ENCODE results near the gene IRF6. TPM values are rescaled to one million over a fixed set of nuclear protein-coding genes. Genes with fewer than 3 reads are reported as not detected.

The IRF6 gene
- total RNA-seq, 1 experiment from 2014 or later, result 61.6 TPM

- BruUV-seq (replicated peaks), result no TSS peak
- H3K36me3 ChIP-seq (ENCODE audit: low read depth, low read length), result no peaks in the 10 kb centered on the region
- peaks cover 24% of the 10 kb centered on the region for H4K20me1 ChIP-seq (ENCODE audit: low read length)
- H3K27me3 ChIP-seq (ENCODE audit: low read length), result no peaks in the 10 kb centered on the region
- H3K4me1 ChIP-seq (ENCODE audit: insufficient read depth, low read length), result peaks cover 58% of the 10 kb centered on the region
- H3K4me2 ChIP-seq (ENCODE audit: low read length), result peak overlapping the region; percentile 91
- H2AFZ ChIP-seq (ENCODE audit: low read length), result no peak overlapping the region
- ChIA-PET CTCF (interaction anchor here (0.6 to 1.3 kb wide), 3 partner anchors 15 to 42 kb away, joined by 3 to 10 read pairs (median 6); no protein-coding TSS in a partner anchor), POLR2A (ENCODE audit: unreplicated experiment) (interaction anchor here (0.6 to 0.8 kb wide), 3 partner anchors 12 to 155 kb away, joined by 5 to 13 read pairs (median 5); no protein-coding TSS in a partner anchor)
- peak overlapping the region; percentile 26; the same call in 1 of the 2 replicates for H3K9ac ChIP-seq (ENCODE audit: low read length)
- H3K4me3 ChIP-seq (ENCODE audit: low read length), result no peak overlapping the region
- TF ChIP-seq EZH2phosphoT487 (IDR thresholded peaks at IDR 0.05; ENCODE audit: borderline replicate concordance, low read length) (no peak), CTCF (conservative IDR thresholded peaks at IDR 0.05; ENCODE audit: low read depth, low read length) (no peak), EZH2 (IDR thresholded peaks at IDR 0.05; ENCODE audit: low read length, unreplicated experiment) (no peak)
- peak; percentile 99 for DNase-seq
- H3K79me2 ChIP-seq (ENCODE audit: low read length), result peaks cover 34% of the 10 kb centered on the region
- H3K9me2 ChIP-seq (replicated peaks; ENCODE audit: low read length), result no peaks in the 10 kb centered on the region
- peak overlapping the region; percentile 90 for H3K27ac ChIP-seq (ENCODE audit: low read length)
- no peaks in the 10 kb centered on the region for H3F3A ChIP-seq (ENCODE audit: low read length, unreplicated experiment)
- intact Hi-C loops (cut with micrococcal nuclease), result no loop called here
- no peaks in the 10 kb centered on the region for H3K9me3 ChIP-seq (ENCODE audit: low read length)
- ATAC-seq, result peak; percentile 68
These were observed 2.2 kb upstream of the IRF6 start for GRCh38 chr1:209808059-209808581.

GRCh38 chr1:209807509-209807908 is 1.6 kb upstream of the IRF6 start:
- H4K20me1 ChIP-seq (ENCODE audit: low read length), result peaks cover 30% of the 10 kb centered on the region
- no peaks in the 10 kb centered on the region for H3K9me2 ChIP-seq (replicated peaks; ENCODE audit: low read length)
- ATAC-seq (no peak), DNase-seq (no peak)
- H3K27ac ChIP-seq (ENCODE audit: low read length), result peak overlapping the region; percentile 84
- no peaks in the 10 kb centered on the region; the same call in 1 of the 2 replicates for H3K36me3 ChIP-seq (ENCODE audit: low read depth, low read length)
- H3K9me3 ChIP-seq (ENCODE audit: low read length), result no peaks in the 10 kb centered on the region
- POLR2A ChIA-PET (ENCODE audit: unreplicated experiment), result interaction anchor here (0.5 to 0.6 kb wide), 2 partner anchors 132 to 156 kb away, joined by 6 to 13 read pairs; no protein-coding TSS in a partner anchor
- BruUV-seq (replicated peaks), result no TSS peak
- H3K4me2 ChIP-seq (ENCODE audit: low read length), result peak overlapping the region; percentile 91
- no peaks in the 10 kb centered on the region for H3K27me3 ChIP-seq (ENCODE audit: low read length)
- no peaks in the 10 kb centered on the region for H3F3A ChIP-seq (ENCODE audit: low read length, unreplicated experiment)
- H3K9ac ChIP-seq (ENCODE audit: low read length), result peak overlapping the region; percentile 26; the same call in 1 of the 2 replicates
- peaks cover 40% of the 10 kb centered on the region for H3K79me2 ChIP-seq (ENCODE audit: low read length)
- CTCF ChIA-PET, result interaction anchor here (0.6 to 1.3 kb wide), 3 partner anchors 16 to 43 kb away, joined by 3 to 10 read pairs (median 6); no protein-coding TSS in a partner anchor
- intact Hi-C loops (cut with micrococcal nuclease), result no loop called here
- peak overlapping the region; percentile 9; the same call in 1 of the 2 replicates for H3K4me3 ChIP-seq (ENCODE audit: low read length)
- no peak overlapping the region for H2AFZ ChIP-seq (ENCODE audit: low read length)
- TF ChIP-seq CTCF (conservative IDR thresholded peaks at IDR 0.05; ENCODE audit: low read depth, low read length) (no peak), EZH2 (IDR thresholded peaks at IDR 0.05; ENCODE audit: low read length, unreplicated experiment) (no peak), EZH2phosphoT487 (IDR thresholded peaks at IDR 0.05; ENCODE audit: borderline replicate concordance, low read length) (no peak)
- peaks cover 58% of the 10 kb centered on the region for H3K4me1 ChIP-seq (ENCODE audit: insufficient read depth, low read length)

- H3K27me3 ChIP-seq (ENCODE audit: low read length), result no peaks in the 10 kb centered on the region
- peaks cover 7% of the 10 kb centered on the region for H3K36me3 ChIP-seq (ENCODE audit: low read depth, low read length)
- H3F3A ChIP-seq (ENCODE audit: low read length, unreplicated experiment), result no peaks in the 10 kb centered on the region
- intact Hi-C loops (cut with micrococcal nuclease), result no loop called here
- H2AFZ ChIP-seq (ENCODE audit: low read length), result no peak overlapping the region
- DNase-seq (peak; percentile 34), ATAC-seq (peak; percentile 9)
- peaks cover 41% of the 10 kb centered on the region for H4K20me1 ChIP-seq (ENCODE audit: low read length)
- BruUV-seq (replicated peaks), result TSS peak; percentile 76
- no peaks in the 10 kb centered on the region for H3K9me3 ChIP-seq (ENCODE audit: low read length)
- POLR2A ChIA-PET (ENCODE audit: unreplicated experiment), result interaction anchor here (0.6 to 1.2 kb wide), 4 partner anchors 18 to 29 kb away, joined by 3 read pairs; partner anchors contain the start of gene C1orf74
- peak overlapping the region; percentile 81 for H3K4me3 ChIP-seq (ENCODE audit: low read length)
- peaks cover 58% of the 10 kb centered on the region for H3K4me1 ChIP-seq (ENCODE audit: insufficient read depth, low read length)
- no peaks in the 10 kb centered on the region for H3K9me2 ChIP-seq (replicated peaks; ENCODE audit: low read length)
- peak; percentile 29 for TF ChIP-seq CTCF (conservative IDR thresholded peaks at IDR 0.05; ENCODE audit: low read depth, low read length)
- TF ChIP-seq EZH2phosphoT487 (IDR thresholded peaks at IDR 0.05; ENCODE audit: borderline replicate concordance, low read length), result no peak
- no peak for TF ChIP-seq EZH2 (IDR thresholded peaks at IDR 0.05; ENCODE audit: low read length, unreplicated experiment)
- peak overlapping the region; percentile 91 for H3K4me2 ChIP-seq (ENCODE audit: low read length)
- CTCF ChIA-PET, result no interaction called here
- H3K27ac ChIP-seq (ENCODE audit: low read length), result peak overlapping the region; percentile 51
- H3K79me2 ChIP-seq (ENCODE audit: low read length), result peaks cover 60% of the 10 kb centered on the region
- peak overlapping the region; percentile 88 for H3K9ac ChIP-seq (ENCODE audit: low read length)
These were observed 581 bp downstream of the IRF6 start for GRCh38 chr1:209805341-209805781.

Measured in PC-3 (cell line).